Measurements from ENCODE around the gene KAT8.
A peak's percentile ranks its signal among the peaks of the same experiment; 100 is the strongest.

KAT8 gene

GRCh38 chr16:31080756-31081419, 36.6 kb upstream of the KAT8 start:
- Mint-ChIP-seq H3K36me3 (ENCODE audit: low read depth) (peaks cover 21% of the 10 kb centered on the region), H3K9me3 (no peaks in the 10 kb centered on the region), H3K4me1 (ENCODE audit: low read depth) (peaks cover 20% of the 10 kb centered on the region), H3K27ac (no peak overlapping the region), H3K27me3 (no peaks in the 10 kb centered on the region), H3K4me3 (no peak overlapping the region)

GRCh38 chr16:31081428-31082351, 35.8 kb upstream of the KAT8 start:
- Mint-ChIP-seq H3K4me1 (ENCODE audit: low read depth) (peaks cover 17% of the 10 kb centered on the region), H3K27ac (peak overlapping the region; percentile 19), H3K4me3 (no peak overlapping the region), H3K27me3 (no peaks in the 10 kb centered on the region), H3K9me3 (no peaks in the 10 kb centered on the region), H3K36me3 (ENCODE audit: low read depth) (peaks cover 21% of the 10 kb centered on the region)

DNA sequence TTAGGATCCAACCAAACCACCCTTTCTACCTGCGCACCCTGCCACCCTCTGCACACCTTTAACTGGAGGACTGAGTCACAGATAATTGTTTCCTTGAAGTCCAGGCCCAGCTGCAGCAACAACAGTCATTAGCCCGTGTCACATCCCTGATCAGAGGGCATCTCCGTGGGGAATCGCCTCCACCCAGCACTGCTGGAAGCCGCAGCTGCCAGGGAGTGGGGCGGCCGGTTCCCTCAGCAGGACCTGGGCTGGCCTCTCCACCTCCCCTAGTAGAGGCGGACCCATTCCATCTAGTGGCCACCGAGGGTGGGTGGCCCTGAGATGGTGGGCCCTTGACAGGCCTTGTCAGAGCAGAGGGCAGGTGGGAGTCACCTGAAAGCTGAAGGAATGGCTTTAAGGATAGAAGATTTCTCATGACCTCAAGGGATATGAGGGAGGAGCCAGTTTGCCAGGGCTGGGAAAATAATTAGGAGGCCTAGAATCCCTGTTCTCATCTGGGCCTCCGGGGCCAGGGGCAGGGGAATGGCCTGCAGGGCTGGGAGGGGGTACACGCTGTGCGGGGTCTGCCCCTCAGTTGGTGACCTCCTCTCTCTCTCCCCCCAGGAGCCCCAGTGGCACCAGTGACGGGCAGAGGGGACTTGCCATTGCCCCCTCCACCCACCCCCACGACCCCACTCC, 35.0 kb upstream of the KAT8 start:
- peak overlapping the region; percentile 19 for H3K27ac Mint-ChIP-seq
- no peak overlapping the region for H3K4me3 Mint-ChIP-seq
- H3K27me3 Mint-ChIP-seq, result no peaks in the 10 kb centered on the region
- peaks cover 21% of the 10 kb centered on the region for H3K36me3 Mint-ChIP-seq (ENCODE audit: low read depth)
- peaks cover 17% of the 10 kb centered on the region for H3K4me1 Mint-ChIP-seq (ENCODE audit: low read depth)
- H3K9me3 Mint-ChIP-seq, result no peaks in the 10 kb centered on the region

GRCh38 chr16:31083081-31083480, 34.4 kb upstream of the KAT8 start:
- H3K9me3 Mint-ChIP-seq, result no peaks in the 10 kb centered on the region
- H3K4me3 Mint-ChIP-seq, result no peak overlapping the region
- H3K4me1 Mint-ChIP-seq (ENCODE audit: low read depth), result peaks cover 16% of the 10 kb centered on the region
- no peak overlapping the region for H3K27ac Mint-ChIP-seq
- peaks cover 17% of the 10 kb centered on the region for H3K36me3 Mint-ChIP-seq (ENCODE audit: low read depth)
- H3K27me3 Mint-ChIP-seq, result no peaks in the 10 kb centered on the region

- H3K4me3 Mint-ChIP-seq, result no peak overlapping the region
- H3K27me3 Mint-ChIP-seq, result no peaks in the 10 kb centered on the region
- peaks cover 11% of the 10 kb centered on the region for H3K4me1 Mint-ChIP-seq (ENCODE audit: low read depth)
- H3K9me3 Mint-ChIP-seq, result no peaks in the 10 kb centered on the region
- peaks cover 12% of the 10 kb centered on the region for H3K36me3 Mint-ChIP-seq (ENCODE audit: low read depth)
- no peak overlapping the region for H3K27ac Mint-ChIP-seq
Measured at GRCh38 chr16:31083556-31083955, 33.9 kb upstream of the KAT8 start.

GRCh38 chr16:31083981-31084380, 33.5 kb upstream of the KAT8 start:
- Mint-ChIP-seq H3K36me3 (ENCODE audit: low read depth) (peaks cover 8% of the 10 kb centered on the region), H3K4me3 (no peak overlapping the region), H3K9me3 (no peaks in the 10 kb centered on the region), H3K4me1 (ENCODE audit: low read depth) (peaks cover 11% of the 10 kb centered on the region), H3K27ac (no peak overlapping the region), H3K27me3 (no peaks in the 10 kb centered on the region)

GRCh38 chr16:31084584-31085302, 32.7 kb upstream of the KAT8 start:
- H3K4me1 Mint-ChIP-seq (ENCODE audit: low read depth), result peaks cover 8% of the 10 kb centered on the region
- H3K27me3 Mint-ChIP-seq, result no peaks in the 10 kb centered on the region
- no peak overlapping the region for H3K4me3 Mint-ChIP-seq
- no peaks in the 10 kb centered on the region for H3K9me3 Mint-ChIP-seq
- H3K27ac Mint-ChIP-seq, result no peak overlapping the region
- H3K36me3 Mint-ChIP-seq (ENCODE audit: low read depth), result peaks cover 6% of the 10 kb centered on the region

DNA sequence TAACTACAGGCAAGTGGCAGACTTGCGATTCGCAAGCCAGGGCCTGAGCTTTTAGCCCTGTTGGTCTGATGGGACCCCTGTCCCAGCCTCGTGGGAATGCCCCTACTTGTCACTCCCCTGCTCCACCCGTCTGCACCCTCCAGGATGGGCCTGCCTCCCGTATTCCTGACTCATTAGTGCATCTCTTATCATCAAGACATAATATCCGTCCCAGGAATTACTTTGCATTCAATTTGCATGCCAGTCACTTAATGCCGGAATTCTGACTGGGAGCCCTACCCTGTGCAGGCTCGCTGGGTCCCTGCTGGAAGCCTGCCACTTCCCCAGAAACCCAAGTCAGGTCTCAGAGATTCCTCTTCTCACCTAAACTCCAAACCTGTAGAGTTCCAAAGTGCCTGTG, 32.1 kb upstream of the KAT8 start:
- Mint-ChIP-seq H3K27ac (no peak overlapping the region), H3K4me1 (ENCODE audit: low read depth) (peaks cover 6% of the 10 kb centered on the region), H3K36me3 (ENCODE audit: low read depth) (peaks cover 9% of the 10 kb centered on the region)

GRCh38 chr16:31085873-31086628, 31.4 kb upstream of the KAT8 start:
- H3K27ac Mint-ChIP-seq, result no peak overlapping the region
- H3K27me3 Mint-ChIP-seq, result no peaks in the 10 kb centered on the region
- no peaks in the 10 kb centered on the region for H3K4me1 Mint-ChIP-seq (ENCODE audit: low read depth)
- H3K9me3 Mint-ChIP-seq, result no peaks in the 10 kb centered on the region
- H3K36me3 Mint-ChIP-seq (ENCODE audit: low read depth), result peaks cover 15% of the 10 kb centered on the region
- no peak overlapping the region for H3K4me3 Mint-ChIP-seq

More for the DNA sequence above, 32.1 kb upstream of the KAT8 start:
- no peaks in the 10 kb centered on the region for H3K27me3 Mint-ChIP-seq
- H3K4me3 Mint-ChIP-seq, result no peak overlapping the region
- H3K9me3 Mint-ChIP-seq, result no peaks in the 10 kb centered on the region

- H3K4me1 Mint-ChIP-seq (ENCODE audit: low read depth), result no peaks in the 10 kb centered on the region
Measured at GRCh38 chr16:31086629-31086906, 30.9 kb upstream of the KAT8 start.

GRCh38 chr16:31087481-31087880, 30.0 kb upstream of the KAT8 start:
- H3K4me3 Mint-ChIP-seq, result no peak overlapping the region
- peaks cover 15% of the 10 kb centered on the region for H3K36me3 Mint-ChIP-seq (ENCODE audit: low read depth)
- no peak overlapping the region for H3K27ac Mint-ChIP-seq
- H3K9me3 Mint-ChIP-seq, result no peaks in the 10 kb centered on the region
- peaks cover 2% of the 10 kb centered on the region for H3K4me1 Mint-ChIP-seq (ENCODE audit: low read depth)
- no peaks in the 10 kb centered on the region for H3K27me3 Mint-ChIP-seq

More at GRCh38 chr16:31086629-31086906, 30.9 kb upstream of the KAT8 start:
- Mint-ChIP-seq H3K9me3 (no peaks in the 10 kb centered on the region), H3K36me3 (ENCODE audit: low read depth) (peaks cover 15% of the 10 kb centered on the region), H3K27ac (no peak overlapping the region), H3K27me3 (no peaks in the 10 kb centered on the region), H3K4me3 (no peak overlapping the region)

DNA sequence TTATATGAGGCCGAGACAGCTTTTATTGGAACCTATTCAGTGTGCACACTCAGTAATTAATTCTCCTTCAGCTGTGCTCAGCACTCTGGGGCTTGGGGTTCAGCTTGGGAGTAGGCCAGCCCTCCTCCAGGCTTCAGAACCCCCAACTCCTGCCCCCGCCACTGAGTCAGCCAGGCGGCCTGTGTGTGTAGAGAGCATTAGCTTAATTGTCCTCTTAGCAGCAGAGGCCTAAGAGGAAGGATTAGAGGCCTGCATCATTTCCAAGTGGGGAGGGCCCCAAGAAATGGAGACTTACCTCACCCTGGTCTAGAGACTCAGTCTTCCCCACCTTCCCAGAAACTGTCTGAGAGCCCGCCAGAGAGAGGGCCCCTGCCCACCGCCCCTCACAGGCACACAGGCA, 29.5 kb upstream of the KAT8 start:
- H3K36me3 Mint-ChIP-seq (ENCODE audit: low read depth), result peaks cover 15% of the 10 kb centered on the region
- no peaks in the 10 kb centered on the region for H3K9me3 Mint-ChIP-seq
- no peak overlapping the region for H3K4me3 Mint-ChIP-seq
- H3K27ac Mint-ChIP-seq, result no peak overlapping the region
- no peaks in the 10 kb centered on the region for H3K27me3 Mint-ChIP-seq
- peaks cover 5% of the 10 kb centered on the region for H3K4me1 Mint-ChIP-seq (ENCODE audit: low read depth)

GRCh38 chr16:31088459-31089183, 28.8 kb upstream of the KAT8 start, which contains the start of gene PRSS53:
Gene PRSS53 (minus strand): TSS chr16:31088943. CDS start chr16:31088809, 134 bp downstream.
- Mint-ChIP-seq H3K9me3 (no peaks in the 10 kb centered on the region), H3K36me3 (ENCODE audit: low read depth) (peaks cover 15% of the 10 kb centered on the region), H3K4me1 (ENCODE audit: low read depth) (peaks cover 5% of the 10 kb centered on the region), H3K27me3 (no peaks in the 10 kb centered on the region), H3K4me3 (no peak within 1 kb of the TSS), H3K27ac (no peak within 1 kb of the TSS)

Measured in stimulated activated naive CD8-positive, alpha-beta T cell treated with anti-CD3 and anti-CD28 coated beads, Interleukin-15, Interleukin-2, amounts not matched to agents 100 ng/mL and 50 ng/mL, for 24 hours (primary cell).